Glutamatergic neuron (in vitro differentiated cells): ENCODE results near the gene TSPAN17. TPM values are rescaled to one million over a fixed set of nuclear protein-coding genes. Genes with fewer than 3 reads are reported as not detected.

Experiments
- DNase-seq: peaks from one replicate; pipeline ENCODE4 v3.0.0; 2022
- H3K27ac Mint-ChIP-seq: one replicate; pipeline ENCODE4 v1.8.0; 2020; ENCODE audit warnings: mild to moderate bottlenecking, mixed read lengths, inconsistent platforms; ENCODE audit not compliant: unreplicated experiment
- H3K27me3 Mint-ChIP-seq: one replicate; pipeline ENCODE4 v1.8.0; 2020; ENCODE audit warnings: mild to moderate bottlenecking, moderate library complexity, mixed read lengths, inconsistent platforms; ENCODE audit not compliant: unreplicated experiment
- H3K36me3 Mint-ChIP-seq: one replicate; pipeline ENCODE4 v1.8.0; 2020; ENCODE audit warnings: mild to moderate bottlenecking, mixed read lengths, inconsistent platforms; ENCODE audit not compliant: unreplicated experiment
- H3K4me1 Mint-ChIP-seq: one replicate; pipeline ENCODE4 v1.8.0; 2020; ENCODE audit warnings: mild to moderate bottlenecking, low read depth, mixed read lengths, inconsistent platforms; ENCODE audit not compliant: unreplicated experiment
- H3K4me3 Mint-ChIP-seq: one replicate; pipeline ENCODE4 v1.8.0; 2020; ENCODE audit warnings: mild to moderate bottlenecking, mixed read lengths, inconsistent platforms; ENCODE audit not compliant: unreplicated experiment
- H3K9me3 Mint-ChIP-seq: one replicate; pipeline ENCODE4 v1.8.0; 2020; ENCODE audit warnings: mild to moderate bottlenecking, moderate library complexity, mixed read lengths, inconsistent platforms; ENCODE audit not compliant: unreplicated experiment
- total RNA-seq: library from RNA; stranded (reverse); fragmentation: NEBNext Ultra II Directional; extraction: Animal tissue kit (Norgen Biotek cat#: 25700); gene quantifications from one replicate; pipeline ENCODE4 v1.2.1, GENCODE V29; 2021; ENCODE audit not compliant: unreplicated experiment
- TF ChIP-seq, protein P1 (sequence below): fragments of 200-600 bp; sonication (generic); IDR thresholded peaks from one replicate; pipeline ENCODE4 v1.5.0; 2021; ENCODE audit not compliant: partially characterized antibody, unreplicated experiment

TSPAN17 gene
- total RNA-seq, 1 donor from 2014 or later, result 97.2 TPM

DNA sequence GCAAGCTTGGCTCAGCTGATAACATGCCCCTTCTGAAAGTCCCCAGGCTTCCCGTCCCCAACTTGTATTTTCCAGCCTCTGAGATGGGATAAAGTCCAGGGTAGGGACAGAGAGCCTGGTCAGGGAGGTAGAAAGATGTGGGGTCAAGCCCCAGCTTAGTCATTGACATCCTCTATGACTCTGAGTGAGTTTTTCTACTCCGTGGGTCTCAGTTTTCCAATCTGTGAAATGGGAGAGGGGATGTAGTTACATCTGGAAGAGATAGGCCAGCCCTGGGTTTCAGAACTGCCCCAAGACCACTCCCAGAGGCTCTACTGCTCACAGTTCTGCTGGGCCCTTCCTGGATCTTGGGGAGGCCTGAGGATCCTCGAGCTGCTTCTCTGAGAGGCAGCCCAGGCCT, 40.4 kb upstream of the TSPAN17 start:
- TF ChIP-seq, protein P1, sequence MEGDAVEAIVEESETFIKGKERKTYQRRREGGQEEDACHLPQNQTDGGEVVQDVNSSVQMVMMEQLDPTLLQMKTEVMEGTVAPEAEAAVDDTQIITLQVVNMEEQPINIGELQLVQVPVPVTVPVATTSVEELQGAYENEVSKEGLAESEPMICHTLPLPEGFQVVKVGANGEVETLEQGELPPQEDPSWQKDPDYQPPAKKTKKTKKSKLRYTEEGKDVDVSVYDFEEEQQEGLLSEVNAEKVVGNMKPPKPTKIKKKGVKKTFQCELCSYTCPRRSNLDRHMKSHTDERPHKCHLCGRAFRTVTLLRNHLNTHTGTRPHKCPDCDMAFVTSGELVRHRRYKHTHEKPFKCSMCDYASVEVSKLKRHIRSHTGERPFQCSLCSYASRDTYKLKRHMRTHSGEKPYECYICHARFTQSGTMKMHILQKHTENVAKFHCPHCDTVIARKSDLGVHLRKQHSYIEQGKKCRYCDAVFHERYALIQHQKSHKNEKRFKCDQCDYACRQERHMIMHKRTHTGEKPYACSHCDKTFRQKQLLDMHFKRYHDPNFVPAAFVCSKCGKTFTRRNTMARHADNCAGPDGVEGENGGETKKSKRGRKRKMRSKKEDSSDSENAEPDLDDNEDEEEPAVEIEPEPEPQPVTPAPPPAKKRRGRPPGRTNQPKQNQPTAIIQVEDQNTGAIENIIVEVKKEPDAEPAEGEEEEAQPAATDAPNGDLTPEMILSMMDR, result no peak
- H3K4me3 Mint-ChIP-seq, result peak overlapping the region; percentile 42
- DNase-seq, result no peak
- H3K27me3 Mint-ChIP-seq, result peaks cover 13% of the 10 kb centered on the region
- H3K4me1 Mint-ChIP-seq, result peaks cover 41% of the 10 kb centered on the region
- H3K36me3 Mint-ChIP-seq, result peaks cover 4% of the 10 kb centered on the region
- H3K27ac Mint-ChIP-seq, result no peak overlapping the region
- H3K9me3 Mint-ChIP-seq, result peaks cover 8% of the 10 kb centered on the region

DNA sequence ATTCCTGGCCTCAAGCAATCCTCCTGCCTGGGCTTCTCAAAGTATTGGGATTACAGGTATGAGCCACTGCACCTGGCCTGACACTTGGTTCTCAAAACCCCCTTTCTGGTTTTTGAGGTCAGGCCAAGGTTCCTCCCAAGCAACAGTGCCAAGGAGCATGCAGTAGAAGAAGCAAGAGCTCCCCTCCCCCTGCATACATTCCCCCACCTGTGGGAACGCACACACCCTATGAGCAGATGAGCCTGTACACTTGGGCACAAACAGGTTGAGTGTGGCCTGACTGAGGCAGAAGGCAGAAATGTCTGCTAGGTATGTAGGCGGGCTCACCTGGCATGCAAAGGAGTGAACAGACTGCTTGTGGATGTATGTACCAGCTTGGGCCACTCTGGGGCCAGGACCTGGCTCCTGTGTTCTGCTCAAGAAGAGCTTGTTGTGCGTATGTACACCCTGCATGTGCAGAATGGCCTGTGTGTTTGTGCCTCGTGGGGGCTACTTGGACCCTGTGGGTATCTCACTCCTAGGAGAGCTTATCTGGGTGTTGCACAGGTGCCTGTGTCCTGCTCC, 39.1 kb upstream of the TSPAN17 start:
- H3K27ac Mint-ChIP-seq, result peak overlapping the region; percentile 97
- DNase-seq, result no peak
- H3K27me3 Mint-ChIP-seq, result peaks cover 10% of the 10 kb centered on the region
- H3K4me1 Mint-ChIP-seq, result peaks cover 32% of the 10 kb centered on the region
- peaks cover 4% of the 10 kb centered on the region for H3K36me3 Mint-ChIP-seq
- peaks cover 10% of the 10 kb centered on the region for H3K9me3 Mint-ChIP-seq
- H3K4me3 Mint-ChIP-seq, result peak overlapping the region; percentile 98
- TF ChIP-seq, protein P1, result no peak

DNA sequence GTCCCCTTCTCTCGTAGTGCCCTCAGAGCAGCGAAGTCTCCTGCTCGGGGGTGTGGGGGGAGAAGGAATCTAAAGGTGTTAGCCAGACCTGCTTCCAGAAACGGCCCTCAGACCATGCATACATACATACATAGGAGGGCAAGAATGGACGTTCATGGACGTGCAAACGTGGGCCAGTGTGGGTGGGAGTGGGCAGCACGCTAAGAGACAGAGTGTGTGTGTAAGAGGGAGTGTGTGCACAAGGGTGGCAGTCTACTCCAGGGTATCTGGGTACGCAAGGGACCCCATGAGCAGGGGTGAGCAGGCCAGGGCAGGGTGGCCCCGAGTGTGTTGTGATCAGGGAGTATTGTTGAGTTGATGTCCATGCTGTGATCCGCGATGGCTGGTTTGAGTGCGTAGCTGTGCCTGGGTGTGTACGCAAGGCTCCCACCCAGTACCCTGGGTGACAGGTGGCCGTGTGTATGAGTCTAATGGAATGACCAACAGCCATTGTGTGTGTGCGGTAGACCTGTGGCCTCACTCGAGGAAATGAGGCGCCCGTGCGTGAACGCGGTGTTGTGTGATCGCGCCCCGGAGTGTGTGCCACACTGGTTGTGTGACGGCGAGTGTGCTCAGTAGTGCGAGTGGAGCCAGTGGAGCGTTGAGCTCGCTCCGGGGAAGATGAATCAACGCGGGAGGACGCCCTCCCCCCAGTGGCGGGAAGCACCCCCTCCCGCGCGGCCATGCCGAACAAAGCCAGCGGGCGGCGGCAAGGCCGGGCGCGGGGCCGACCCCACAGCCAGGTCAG, 38.2 kb upstream of the TSPAN17 start:
- Mint-ChIP-seq H3K9me3 (peaks cover 10% of the 10 kb centered on the region), H3K36me3 (peaks cover under 1% of the 10 kb centered on the region), H3K4me1 (peaks cover 23% of the 10 kb centered on the region), H3K27ac (peak overlapping the region; percentile 97), H3K27me3 (peaks cover 7% of the 10 kb centered on the region), H3K4me3 (peak overlapping the region; percentile 98)
- DNase-seq, result no peak
- TF ChIP-seq, protein P1, result no peak

DNA sequence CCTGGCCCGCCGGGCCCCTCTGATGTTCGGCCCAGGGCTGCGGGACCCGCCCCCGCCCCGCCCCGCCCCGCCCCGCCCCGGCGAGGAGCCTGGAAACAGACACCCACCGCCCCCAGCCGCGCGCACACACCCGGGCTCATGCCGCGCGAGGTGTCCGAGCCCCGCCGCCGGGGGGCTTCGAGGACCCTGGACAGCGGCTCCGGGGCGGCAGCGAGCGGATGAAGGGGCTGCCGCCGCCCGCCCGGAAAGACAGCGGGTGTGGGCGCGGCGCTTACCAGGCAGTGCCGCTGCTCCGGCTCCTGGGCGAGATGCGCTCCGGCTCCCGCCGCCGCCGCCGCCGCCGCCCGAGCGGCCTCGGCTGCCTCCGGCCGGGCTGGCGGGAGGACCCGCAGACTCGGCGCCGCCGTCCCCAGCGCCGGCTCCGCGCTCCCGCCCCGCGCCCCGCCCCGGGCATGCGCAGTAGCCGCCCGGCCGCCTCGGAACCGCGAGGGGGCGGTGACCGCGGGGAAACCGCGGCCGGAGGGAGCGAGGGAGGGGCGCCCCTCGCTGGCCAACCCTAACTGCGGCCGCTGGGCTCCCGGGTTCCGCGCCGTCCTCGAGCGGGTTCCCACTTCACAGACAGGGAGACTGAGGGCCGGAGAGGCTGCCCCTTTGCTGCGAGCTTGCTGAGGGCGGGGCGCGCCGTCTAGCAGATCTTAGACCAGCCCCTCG, 37.4 kb upstream of the TSPAN17 start, which contains the start of gene GPRIN1:
GPRIN1 (minus strand) TSS at position 433 of the 711 bp plus-strand sequence. CDS start 10,322 bp downstream, outside the sequence.
- peak within 1 kb of the TSS; percentile 97 for H3K27ac Mint-ChIP-seq

More for the DNA sequence above, 37.4 kb upstream of the TSPAN17 start, which contains the start of gene GPRIN1:
- H3K36me3 Mint-ChIP-seq, result no peaks in the 10 kb centered on the region
- peaks cover 10% of the 10 kb centered on the region for H3K9me3 Mint-ChIP-seq
- TF ChIP-seq, protein P1, result no peak
- peaks cover 23% of the 10 kb centered on the region for H3K4me1 Mint-ChIP-seq
- H3K4me3 Mint-ChIP-seq, result peak within 1 kb of the TSS; percentile 98
- H3K27me3 Mint-ChIP-seq, result peaks cover 7% of the 10 kb centered on the region
- peak; percentile 86 for DNase-seq
